NCI-H187 treated with DMSO at 0.1 percent for 48 hours (cell line): ENCODE measurements around the gene C16orf86.
A peak's percentile ranks its signal among the peaks of the same experiment; 100 is the strongest.

Experiments
- DNase-seq: peaks from one replicate; lab custom pipeline; 2025; lab: John Stamatoyannopoulos, UW

C16orf86 gene

GRCh38 chr16:67653789-67654402 is 12.7 kb upstream of the C16orf86 start:
- DNase-seq, result no peak

GRCh38 chr16:67654403-67654911 is 12.2 kb upstream of the C16orf86 start:
- no peak for DNase-seq

GRCh38 chr16:67655363-67655762 is 11.3 kb upstream of the C16orf86 start:
- DNase-seq, result no peak

- DNase-seq, result no peak
Measured at GRCh38 chr16:67656344-67657016, 10.1 kb upstream of the C16orf86 start.

GRCh38 chr16:67657017-67657608 is 9.5 kb upstream of the C16orf86 start:
- no peak for DNase-seq

- no peak for DNase-seq
Measured at GRCh38 chr16:67657751-67658518, 8.7 kb upstream of the C16orf86 start.

GRCh38 chr16:67658849-67659674 is 7.6 kb upstream of the C16orf86 start:
- DNase-seq, result no peak

- DNase-seq, result no peak
Measured at GRCh38 chr16:67659675-67660563, 6.7 kb upstream of the C16orf86 start, which contains the start of gene ACD. TSS of gene ACD (minus strand) at chr16:67660260. CDS start at chr16:67660220, 40 bp downstream.

GRCh38 chr16:67660564-67661028 is 6.0 kb upstream of the C16orf86 start, which contains the start of gene PARD6A:
TSS of gene PARD6A (plus strand) at chr16:67660960. CDS start at chr16:67661039, 79 bp downstream.
- peak; percentile 74 for DNase-seq

GRCh38 chr16:67661101-67661761 is 5.4 kb upstream of the C16orf86 start:
- DNase-seq, result no peak

GRCh38 chr16:67661886-67662652 is 4.5 kb upstream of the C16orf86 start:
- no peak for DNase-seq

GRCh38 chr16:67662653-67663010 is 4.0 kb upstream of the C16orf86 start:
- no peak for DNase-seq

- no peak for DNase-seq
Measured at GRCh38 chr16:67663151-67663876, 3.3 kb upstream of the C16orf86 start.

- DNase-seq, result no peak
Measured at GRCh38 chr16:67663877-67664222, 2.8 kb upstream of the C16orf86 start.

GRCh38 chr16:67664258-67664657 is 2.4 kb upstream of the C16orf86 start:
- DNase-seq, result no peak

- no peak for DNase-seq
Measured at GRCh38 chr16:67664871-67665270, 1.7 kb upstream of the C16orf86 start.

GRCh38 chr16:67665598-67665997 is 1.0 kb upstream of the C16orf86 start:
- DNase-seq, result no peak

- DNase-seq, result no peak
Measured at GRCh38 chr16:67666032-67666551, 522 bp upstream of the C16orf86 start.
